Midbrain (tissue), 1 donor: Measurements from ENCODE around the gene CALR3.

Experiments used
- DNase-seq: peaks from one replicate; lab custom pipeline; 2025; lab: John Stamatoyannopoulos, UW

CALR3 gene

GRCh38 chr19:16429066-16429758 is 66.8 kb downstream of the CALR3 start:
- DNase-seq, result peak; percentile 31
